Right atrium auricular region (tissue), 2 donors: ENCODE results near the gene PTTG1. TPM values are rescaled to one million over a fixed set of nuclear protein-coding genes. Genes with fewer than 3 reads are reported as not detected.

ENCODE experiments used
- DNase-seq: peaks from one replicate; pipeline ENCODE4 v3.0.0-alpha.2; 2019; ENCODE audit warnings: low spot score
- H3K27ac ChIP-seq, 2 donors: fragments of 200-600 bp; sonication (generic); 1 replicate in 1 of 2; 2 replicates in 1 of 2; pipeline ENCODE4 v1.5.1; 2016 to 2019
- H3K27me3 ChIP-seq, 2 donors: fragments of 200-600 bp; sonication (generic); one replicate each; pipeline versions ENCODE4 v1.5.1 to v1.6.0; 2017 to 2019
- H3K36me3 ChIP-seq: fragments of 200-600 bp; sonication (generic); one replicate; pipeline ENCODE4 v1.5.1; 2016
- H3K4me1 ChIP-seq, 2 donors: fragments of 200-600 bp; sonication (generic); one replicate each; pipeline versions ENCODE4 v1.5.1 to v1.6.0; 2017 to 2019
- H3K4me3 ChIP-seq, 2 donors: fragments of 200-600 bp; sonication (generic); 1 replicate in 1 of 2; 2 replicates in 1 of 2; pipeline ENCODE4 v1.5.1; 2017 to 2019; ENCODE audit warnings: mild to moderate bottlenecking in 1 of 2, moderate library complexity in 1 of 2
- H3K9me3 ChIP-seq, 2 donors: fragments of 200-600 bp; sonication (generic); one replicate each; pipeline ENCODE4 v1.5.1; 2019
- total RNA-seq, 2 donors: library from RNA; depleted of rRNA; stranded (reverse); fragments of >200 nt; gene quantifications; one replicate each; pipeline ENCODE4 v1.1.0, GENCODE V29; 2016
- TF ChIP-seq, protein P1 (sequence below), 2 donors: fragments of 200-600 bp; sonication (generic); IDR thresholded peaks; one replicate each; pipeline ENCODE4 v1.5.1; 2019; ENCODE audit warnings: antibody characterized with exemption in 2 of 2

Gene PTTG1
- total RNA-seq, result 1 to 10 TPM; 4.0 to 5.9 TPM

DNA sequence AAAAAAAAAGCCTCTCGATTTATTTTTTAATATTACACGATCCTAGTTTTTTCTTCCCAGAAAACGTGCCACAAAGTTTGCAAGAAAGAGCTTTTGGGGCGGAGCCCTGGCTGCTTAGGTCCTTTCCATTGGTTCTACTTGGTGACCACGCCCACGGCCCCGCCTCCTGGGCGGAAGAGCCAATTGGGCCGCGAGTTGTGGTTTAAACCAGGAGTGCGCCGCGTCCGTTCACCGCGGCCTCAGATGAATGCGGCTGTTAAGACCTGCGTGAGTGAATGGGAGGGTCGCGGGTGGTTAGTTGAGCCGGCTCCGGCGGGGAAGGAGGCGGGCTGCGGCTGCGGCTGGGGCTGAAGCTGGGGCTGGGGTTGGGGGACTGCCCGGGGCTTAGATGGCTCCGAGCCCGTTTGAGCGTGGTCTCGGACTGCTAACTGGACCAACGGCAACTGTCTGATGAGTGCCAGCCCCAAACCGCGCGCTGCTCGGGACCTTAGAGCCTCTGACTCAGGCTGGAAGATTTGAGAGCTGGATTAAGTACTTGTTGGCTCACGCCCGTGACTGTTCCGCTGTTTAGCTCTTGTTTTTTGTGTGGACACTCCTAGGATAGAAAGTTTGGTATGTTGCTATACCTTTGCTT lies at the start of gene PTTG1:
TSS of gene PTTG1 (plus strand) at position 231 of the 634 bp plus-strand sequence. CDS start 458 bp downstream, outside the sequence.
- Histone ChIP-seq H3K36me3 (no peaks in the 10 kb centered on the region), H3K9me3 (no peaks in the 10 kb centered on the region), H3K27me3 (no peaks in the 10 kb centered on the region), H3K4me1 (peaks cover 0 to 32% of the 10 kb centered on the region in 2 donors), H3K27ac (peak within 1 kb of the TSS; percentile 50 to 79), H3K4me3 (peak within 1 kb of the TSS; percentile 56 to 73)
- DNase-seq, result peak; percentile 97
- TF ChIP-seq, protein P1, sequence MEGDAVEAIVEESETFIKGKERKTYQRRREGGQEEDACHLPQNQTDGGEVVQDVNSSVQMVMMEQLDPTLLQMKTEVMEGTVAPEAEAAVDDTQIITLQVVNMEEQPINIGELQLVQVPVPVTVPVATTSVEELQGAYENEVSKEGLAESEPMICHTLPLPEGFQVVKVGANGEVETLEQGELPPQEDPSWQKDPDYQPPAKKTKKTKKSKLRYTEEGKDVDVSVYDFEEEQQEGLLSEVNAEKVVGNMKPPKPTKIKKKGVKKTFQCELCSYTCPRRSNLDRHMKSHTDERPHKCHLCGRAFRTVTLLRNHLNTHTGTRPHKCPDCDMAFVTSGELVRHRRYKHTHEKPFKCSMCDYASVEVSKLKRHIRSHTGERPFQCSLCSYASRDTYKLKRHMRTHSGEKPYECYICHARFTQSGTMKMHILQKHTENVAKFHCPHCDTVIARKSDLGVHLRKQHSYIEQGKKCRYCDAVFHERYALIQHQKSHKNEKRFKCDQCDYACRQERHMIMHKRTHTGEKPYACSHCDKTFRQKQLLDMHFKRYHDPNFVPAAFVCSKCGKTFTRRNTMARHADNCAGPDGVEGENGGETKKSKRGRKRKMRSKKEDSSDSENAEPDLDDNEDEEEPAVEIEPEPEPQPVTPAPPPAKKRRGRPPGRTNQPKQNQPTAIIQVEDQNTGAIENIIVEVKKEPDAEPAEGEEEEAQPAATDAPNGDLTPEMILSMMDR (IDR thresholded peaks at IDR 0.05), result no peak

DNA sequence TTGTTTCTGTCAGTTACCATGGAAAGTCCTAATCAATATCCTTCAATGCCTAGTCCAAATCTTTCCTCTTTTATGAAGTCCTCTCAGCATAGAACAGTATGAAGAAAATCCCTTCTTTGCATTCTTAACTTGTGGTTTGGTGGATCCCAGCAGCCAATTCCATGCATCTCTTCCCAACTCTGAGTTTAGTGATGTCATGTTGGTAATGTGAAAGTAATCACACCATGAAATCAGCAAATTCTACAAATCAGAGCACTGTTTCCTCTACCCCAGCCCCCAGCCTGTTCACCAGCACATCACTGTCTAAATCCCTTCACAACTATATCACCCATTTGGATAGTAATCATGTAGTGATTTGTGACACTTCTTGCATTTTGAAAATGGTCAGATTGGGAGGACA lies 46.5 kb upstream of the PTTG1 start:
- Histone ChIP-seq H3K9me3 (no peaks in the 10 kb centered on the region), H3K36me3 (no peaks in the 10 kb centered on the region), H3K4me3 (no peak overlapping the region), H3K27ac (no peak overlapping the region), H3K27me3 (no peaks in the 10 kb centered on the region), H3K4me1 (peaks cover 0 to 12% of the 10 kb centered on the region in 2 donors)
- DNase-seq, result no peak
- TF ChIP-seq, protein P1 (IDR thresholded peaks at IDR 0.05), result no peak

DNA sequence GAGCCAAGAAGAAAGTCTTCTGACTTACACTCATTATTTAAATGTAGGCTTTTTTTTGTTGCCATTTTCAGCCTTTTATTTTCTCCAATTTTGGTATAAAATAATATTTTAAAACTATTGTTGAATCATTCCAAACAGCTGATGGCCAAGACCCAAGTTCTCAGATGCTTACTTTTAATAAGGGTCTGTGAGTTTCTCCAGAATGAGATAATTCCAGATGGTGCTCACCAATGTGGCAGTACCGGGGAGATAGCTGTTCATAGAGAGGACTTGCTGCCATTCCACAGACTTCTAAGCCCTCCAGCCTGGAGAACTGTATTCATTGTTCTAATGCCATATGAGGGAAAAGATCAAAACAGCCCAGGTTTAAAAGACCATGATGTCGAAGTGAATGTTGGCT lies 46.0 kb upstream of the PTTG1 start:
- Histone ChIP-seq H3K9me3 (no peaks in the 10 kb centered on the region), H3K36me3 (no peaks in the 10 kb centered on the region), H3K4me1 (peaks cover 0 to 12% of the 10 kb centered on the region in 2 donors), H3K27ac (no peak overlapping the region), H3K4me3 (no peak overlapping the region), H3K27me3 (no peaks in the 10 kb centered on the region)
- no peak for DNase-seq
- TF ChIP-seq, protein P1 (IDR thresholded peaks at IDR 0.05), result no peak

DNA sequence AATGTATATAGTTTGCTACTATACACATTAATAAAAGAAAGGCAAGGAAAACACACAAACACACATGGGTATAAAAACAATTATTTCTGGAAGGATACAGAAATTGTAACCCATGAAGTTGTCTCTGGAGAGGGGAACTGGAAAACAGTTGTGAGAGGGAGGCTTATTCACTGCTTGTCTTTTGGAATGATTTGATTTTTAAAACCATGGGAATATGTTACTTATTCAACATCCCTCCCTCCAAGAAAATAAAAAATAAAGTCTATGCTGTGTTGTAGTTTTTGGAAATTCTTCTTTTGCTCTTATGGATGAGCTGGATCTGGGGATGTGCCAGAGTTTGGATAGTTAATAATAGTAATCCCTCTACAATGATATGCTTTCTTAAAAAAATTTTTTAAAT lies 45.2 kb upstream of the PTTG1 start:
- TF ChIP-seq, protein P1 (IDR thresholded peaks at IDR 0.05), result no peak
- Histone ChIP-seq H3K27ac (no peak overlapping the region), H3K27me3 (no peaks in the 10 kb centered on the region), H3K4me3 (no peak overlapping the region), H3K36me3 (no peaks in the 10 kb centered on the region), H3K4me1 (peaks cover 0 to 12% of the 10 kb centered on the region in 2 donors), H3K9me3 (no peaks in the 10 kb centered on the region)
- DNase-seq, result no peak

DNA sequence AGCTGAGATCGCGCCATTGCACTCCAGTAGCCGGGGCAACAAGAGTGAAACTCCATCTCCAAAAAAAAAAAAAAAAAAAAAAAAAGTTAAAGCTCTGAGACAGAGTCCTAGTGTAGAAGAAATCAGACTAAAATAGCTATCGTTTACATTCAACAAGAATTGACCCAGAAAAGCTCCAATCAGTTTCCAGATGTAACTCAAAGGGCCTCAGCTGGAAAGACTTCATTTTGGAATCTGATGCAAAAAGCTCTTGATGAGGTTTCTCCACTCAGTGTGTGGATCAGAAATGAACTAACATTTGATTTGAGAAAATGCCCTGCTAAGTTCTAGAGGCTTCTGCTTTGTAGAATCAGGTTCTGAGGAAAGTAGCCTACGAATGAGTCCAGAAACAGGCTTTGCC lies 44.0 kb upstream of the PTTG1 start:
- Histone ChIP-seq H3K27me3 (no peaks in the 10 kb centered on the region), H3K4me1 (peaks cover 0 to 12% of the 10 kb centered on the region in 2 donors), H3K27ac (no peak overlapping the region), H3K36me3 (no peaks in the 10 kb centered on the region), H3K4me3 (no peak overlapping the region), H3K9me3 (no peaks in the 10 kb centered on the region)
- no peak for DNase-seq
- TF ChIP-seq, protein P1 (IDR thresholded peaks at IDR 0.05), result no peak

DNA sequence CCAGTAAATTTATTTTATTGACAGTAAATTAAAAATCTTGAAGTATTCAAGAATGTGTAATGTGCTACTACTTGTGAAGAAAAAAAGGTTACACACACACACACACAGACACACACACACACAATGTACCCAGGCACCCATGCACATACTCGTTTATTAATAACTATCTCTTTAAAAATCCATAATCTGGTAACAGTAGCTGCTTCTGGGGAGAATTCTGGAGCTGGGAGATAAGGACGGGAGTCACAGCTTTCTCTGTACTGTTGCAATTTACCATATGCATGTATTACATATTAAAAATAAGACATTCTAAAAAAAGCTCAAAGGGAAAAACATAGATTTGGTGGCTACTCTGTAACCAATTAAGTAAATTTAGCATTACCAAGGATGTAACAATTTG lies 43.3 kb upstream of the PTTG1 start:
- H3K4me1 ChIP-seq, result peaks cover 0 to 12% of the 10 kb centered on the region in 2 donors
- H3K36me3 ChIP-seq, result no peaks in the 10 kb centered on the region
- no peak for DNase-seq
- no peak overlapping the region for H3K27ac ChIP-seq
- TF ChIP-seq, protein P1 (IDR thresholded peaks at IDR 0.05), result no peak
- H3K9me3 ChIP-seq, result no peaks in the 10 kb centered on the region
- no peaks in the 10 kb centered on the region for H3K27me3 ChIP-seq
- H3K4me3 ChIP-seq, result no peak overlapping the region
